Skeletal muscle satellite cell (primary cell): ENCODE measurements around the gene NCAPD2.
"Not testable (repeated sequence)": the region's sequence is repeated elsewhere in the genome, so short reads cannot be mapped to it uniquely, and the experiment has no call there.

Experiments
- H3K27me3 ChIP-seq: 2 replicates; pipeline ENCODE4 v1.7.0; 2013; ENCODE audit warnings: low read length; ENCODE audit not compliant: control insufficient read depth, insufficient read depth
- H3K36me3 ChIP-seq: 2 replicates; pipeline ENCODE4 v1.7.0; 2013; ENCODE audit warnings: mild to moderate bottlenecking, control low read depth, low read length; ENCODE audit not compliant: insufficient read depth
- H3K4me1 ChIP-seq: 2 replicates; pipeline ENCODE4 v1.7.0; 2013; ENCODE audit warnings: low read length; ENCODE audit not compliant: control insufficient read depth, insufficient read depth
- H3K4me2 ChIP-seq: 2 replicates; pipeline ENCODE4 v1.7.0; 2013; ENCODE audit warnings: mild to moderate bottlenecking, low read length
- H3K4me3 ChIP-seq: 2 replicates; pipeline ENCODE4 v1.7.0; 2013; ENCODE audit warnings: low read length
- H3K9ac ChIP-seq: 2 replicates; pipeline ENCODE4 v1.7.0; 2013; ENCODE audit warnings: mild to moderate bottlenecking, low read depth, low read length, moderate library complexity
- H3K9me3 ChIP-seq: replicated peaks from 2 replicates; pipeline ENCODE4 v1.7.0; 2013; ENCODE audit warnings: mild to moderate bottlenecking, control low read depth, low read length

Gene NCAPD2

DNA sequence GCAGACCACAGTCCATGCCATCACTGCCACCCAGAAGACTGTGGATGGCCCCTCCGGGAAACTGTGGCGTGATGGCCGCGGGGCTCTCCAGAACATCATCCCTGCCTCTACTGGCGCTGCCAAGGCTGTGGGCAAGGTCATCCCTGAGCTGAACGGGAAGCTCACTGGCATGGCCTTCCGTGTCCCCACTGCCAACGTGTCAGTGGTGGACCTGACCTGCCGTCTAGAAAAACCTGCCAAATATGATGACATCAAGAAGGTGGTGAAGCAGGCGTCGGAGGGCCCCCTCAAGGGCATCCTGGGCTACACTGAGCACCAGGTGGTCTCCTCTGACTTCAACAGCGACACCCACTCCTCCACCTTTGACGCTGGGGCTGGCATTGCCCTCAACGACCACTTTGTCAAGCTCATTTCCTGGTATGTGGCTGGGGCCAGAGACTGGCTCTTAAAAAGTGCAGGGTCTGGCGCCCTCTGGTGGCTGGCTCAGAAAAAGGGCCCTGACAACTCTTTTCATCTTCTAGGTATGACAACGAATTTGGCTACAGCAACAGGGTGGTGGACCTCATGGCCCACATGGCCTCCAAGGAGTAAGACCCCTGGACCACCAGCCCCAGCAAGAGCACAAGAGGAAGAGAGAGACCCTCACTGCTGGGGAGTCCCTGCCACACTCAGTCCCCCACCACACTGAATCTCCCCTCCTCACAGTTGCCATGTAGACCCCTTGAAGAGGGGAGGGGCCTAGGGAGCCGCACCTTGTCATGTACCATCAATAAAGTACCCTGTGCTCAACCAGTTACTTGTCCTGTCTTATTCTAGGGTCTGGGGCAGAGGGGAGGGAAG is 43.9 kb downstream of the NCAPD2 start:
- peak overlapping the region; percentile 97 for H3K4me2 ChIP-seq
- H3K9ac ChIP-seq = peak overlapping the region; percentile 96
- H3K9me3 ChIP-seq, H3K27me3 ChIP-seq: not testable (repeated sequence)
- peaks cover 64% of the 10 kb centered on the region for H3K36me3 ChIP-seq
- H3K4me3 ChIP-seq = peak overlapping the region; percentile 94
- peaks cover 69% of the 10 kb centered on the region for H3K4me1 ChIP-seq

DNA sequence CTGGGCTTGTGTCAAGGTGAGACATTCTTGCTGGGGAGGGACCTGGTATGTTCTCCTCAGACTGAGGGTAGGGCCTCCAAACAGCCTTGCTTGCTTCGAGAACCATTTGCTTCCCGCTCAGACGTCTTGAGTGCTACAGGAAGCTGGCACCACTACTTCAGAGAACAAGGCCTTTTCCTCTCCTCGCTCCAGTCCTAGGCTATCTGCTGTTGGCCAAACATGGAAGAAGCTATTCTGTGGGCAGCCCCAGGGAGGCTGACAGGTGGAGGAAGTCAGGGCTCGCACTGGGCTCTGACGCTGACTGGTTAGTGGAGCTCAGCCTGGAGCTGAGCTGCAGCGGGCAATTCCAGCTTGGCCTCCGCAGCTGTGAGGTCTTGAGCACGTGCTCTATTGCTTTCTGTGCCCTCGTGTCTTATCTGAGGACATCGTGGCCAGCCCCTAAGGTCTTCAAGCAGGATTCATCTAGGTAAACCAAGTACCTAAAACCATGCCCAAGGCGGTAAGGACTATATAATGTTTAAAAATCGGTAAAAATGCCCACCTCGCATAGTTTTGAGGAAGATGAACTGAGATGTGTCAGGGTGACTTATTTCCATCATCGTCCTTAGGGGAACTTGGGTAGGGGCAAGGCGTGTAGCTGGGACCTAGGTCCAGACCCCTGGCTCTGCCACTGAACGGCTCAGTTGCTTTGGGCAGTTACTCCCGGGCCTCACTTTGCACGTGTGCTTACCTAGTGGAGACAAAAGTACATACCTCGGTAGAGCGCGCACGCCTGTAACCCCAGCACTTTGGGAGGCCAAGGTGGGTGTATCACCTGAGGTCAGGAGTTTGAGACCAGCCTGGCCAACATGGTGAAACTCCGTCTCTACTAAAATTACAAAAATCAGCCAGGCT is 44.8 kb downstream of the NCAPD2 start:
- Histone ChIP-seq H3K9me3 (no peaks in the 10 kb centered on the region), H3K4me3 (no peak overlapping the region), H3K36me3 (peaks cover 70% of the 10 kb centered on the region), H3K4me1 (peaks cover 66% of the 10 kb centered on the region), H3K4me2 (peak overlapping the region; percentile 8), H3K27me3 (no peaks in the 10 kb centered on the region), H3K9ac (peak overlapping the region; percentile 2)

DNA sequence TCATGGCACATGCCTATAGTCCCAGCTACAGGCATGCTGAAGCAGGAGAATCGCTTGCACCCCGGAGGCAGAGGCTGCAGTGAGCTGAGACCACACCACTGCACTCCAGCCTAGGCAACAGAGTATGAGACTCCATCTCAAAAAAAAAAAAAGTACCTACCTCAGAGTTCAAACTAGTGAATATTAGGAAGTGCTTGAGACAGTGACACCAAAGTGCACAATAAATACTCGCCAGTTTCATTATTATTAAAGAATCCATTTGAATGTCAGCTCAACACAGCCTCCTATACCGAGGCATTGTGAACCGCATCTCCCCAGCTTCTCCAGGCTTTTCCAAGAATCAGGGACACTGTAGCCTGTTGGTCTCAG is 45.4 kb downstream of the NCAPD2 start:
- no peak overlapping the region for H3K4me3 ChIP-seq
- H3K27me3 ChIP-seq = no peaks in the 10 kb centered on the region
- H3K9me3 ChIP-seq = no peaks in the 10 kb centered on the region
- H3K4me1 ChIP-seq = peaks cover 62% of the 10 kb centered on the region
- H3K36me3 ChIP-seq = peaks cover 71% of the 10 kb centered on the region
- H3K4me2 ChIP-seq = no peak overlapping the region
- H3K9ac ChIP-seq = no peak overlapping the region

DNA sequence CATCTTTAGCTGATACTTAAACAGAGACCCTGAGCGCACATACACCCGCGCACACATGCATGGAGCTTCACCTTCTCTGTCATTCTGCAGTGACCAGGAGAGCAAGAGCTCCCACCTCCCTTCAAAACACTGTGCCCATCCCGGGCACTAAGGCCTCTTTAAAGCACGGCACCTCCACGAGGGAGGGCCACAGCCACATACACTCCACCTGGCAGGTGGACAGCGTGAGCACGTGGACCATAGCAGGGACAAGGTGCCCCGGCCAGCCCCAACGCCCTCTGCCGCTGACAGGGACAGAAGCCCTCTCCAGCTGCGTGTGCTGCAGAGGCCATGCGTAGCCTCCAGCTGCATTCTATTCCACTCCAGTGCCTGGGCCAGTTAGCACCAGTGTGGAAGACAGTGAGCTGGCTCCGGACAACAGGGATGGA is 45.8 kb downstream of the NCAPD2 start:
- Histone ChIP-seq H3K27me3 (no peaks in the 10 kb centered on the region), H3K4me2 (peak overlapping the region; percentile 74), H3K9me3 (no peaks in the 10 kb centered on the region), H3K4me1 (peaks cover 62% of the 10 kb centered on the region), H3K9ac (peak overlapping the region; percentile 48), H3K36me3 (peaks cover 74% of the 10 kb centered on the region), H3K4me3 (no peak overlapping the region)

DNA sequence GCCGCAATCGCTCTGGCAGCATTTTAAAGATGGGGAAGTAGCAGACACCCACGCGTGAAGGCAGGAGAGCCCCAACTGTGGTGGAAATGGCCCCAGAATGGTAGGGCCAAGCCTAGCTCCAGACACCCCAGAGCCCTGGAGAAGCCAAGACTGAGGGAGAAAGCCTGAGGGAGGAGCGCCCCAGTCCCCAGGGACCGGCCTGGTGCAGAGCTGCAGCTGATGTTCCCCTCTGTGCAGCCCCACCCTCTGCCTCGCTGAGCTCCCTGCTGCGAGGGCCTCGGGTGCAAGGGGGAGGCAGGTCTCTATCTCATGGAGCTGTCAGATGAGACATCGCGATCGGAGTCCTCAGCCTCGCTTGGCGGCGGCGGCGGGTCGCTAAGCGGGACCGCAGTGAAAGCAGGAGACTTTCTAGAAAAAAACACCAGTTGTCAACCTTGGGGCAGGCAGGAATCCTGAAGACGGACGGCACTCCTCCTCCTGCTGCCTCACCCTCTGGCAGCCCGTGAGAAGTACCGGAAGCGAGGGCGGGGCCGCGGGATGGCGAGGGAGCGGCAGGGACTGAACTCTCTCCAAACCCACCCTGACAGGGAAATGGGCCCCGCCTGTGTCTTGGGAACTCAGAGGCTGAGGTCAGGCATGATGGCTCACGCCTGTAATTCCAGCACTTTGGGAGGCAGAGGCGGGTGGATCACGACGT is 46.4 kb downstream of the NCAPD2 start:
- peak overlapping the region; percentile 27 for H3K4me3 ChIP-seq
- peak overlapping the region; percentile 48 for H3K9ac ChIP-seq
- peaks cover 62% of the 10 kb centered on the region for H3K4me1 ChIP-seq
- no peaks in the 10 kb centered on the region for H3K9me3 ChIP-seq
- H3K36me3 ChIP-seq = peaks cover 69% of the 10 kb centered on the region
- no peaks in the 10 kb centered on the region for H3K27me3 ChIP-seq
- peak overlapping the region; percentile 74 for H3K4me2 ChIP-seq

DNA sequence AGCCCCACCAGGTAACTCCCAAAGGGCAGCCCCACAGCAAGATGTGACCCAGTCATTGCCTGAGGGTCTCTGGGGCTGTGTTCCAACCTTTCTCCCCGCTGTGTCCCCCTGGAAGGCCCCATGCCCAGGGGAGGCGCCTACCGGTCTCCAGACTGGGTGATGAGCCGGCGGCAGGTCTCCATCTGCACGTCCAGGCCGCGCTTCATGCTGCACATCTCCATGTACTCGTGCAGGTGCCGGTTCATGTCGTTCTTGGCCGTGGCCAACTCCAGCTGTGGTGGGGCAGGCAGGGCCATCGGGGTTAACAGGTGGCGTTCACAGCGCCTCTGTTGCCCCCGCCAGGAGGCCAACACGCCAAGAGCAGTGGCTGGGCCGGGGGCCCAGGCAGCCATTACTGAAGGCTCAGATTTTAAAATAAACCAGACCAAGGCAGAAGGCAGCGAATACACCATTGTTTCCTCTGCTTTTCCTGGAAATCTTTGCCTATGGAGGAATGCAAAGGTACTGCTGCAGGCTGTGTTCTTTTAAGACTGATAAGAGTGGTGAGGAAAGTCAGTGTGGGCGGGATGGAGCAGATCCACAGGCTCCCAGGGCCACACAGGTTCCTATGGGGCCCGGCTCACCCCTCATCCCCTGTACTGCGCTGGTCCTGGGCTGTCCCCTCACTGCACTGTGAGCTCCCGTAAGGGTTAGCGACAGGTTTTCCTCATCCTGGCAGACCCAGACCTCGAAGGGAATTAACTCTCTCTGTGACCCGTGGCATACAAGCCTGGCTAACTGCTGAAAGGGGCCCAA is 47.7 kb downstream of the NCAPD2 start:
- Histone ChIP-seq H3K4me2 (peak overlapping the region; percentile 74), H3K36me3 (peaks cover 65% of the 10 kb centered on the region), H3K4me1 (peaks cover 56% of the 10 kb centered on the region), H3K4me3 (no peak overlapping the region), H3K9me3 (no peaks in the 10 kb centered on the region), H3K9ac (peak overlapping the region; percentile 62), H3K27me3 (no peaks in the 10 kb centered on the region)

DNA sequence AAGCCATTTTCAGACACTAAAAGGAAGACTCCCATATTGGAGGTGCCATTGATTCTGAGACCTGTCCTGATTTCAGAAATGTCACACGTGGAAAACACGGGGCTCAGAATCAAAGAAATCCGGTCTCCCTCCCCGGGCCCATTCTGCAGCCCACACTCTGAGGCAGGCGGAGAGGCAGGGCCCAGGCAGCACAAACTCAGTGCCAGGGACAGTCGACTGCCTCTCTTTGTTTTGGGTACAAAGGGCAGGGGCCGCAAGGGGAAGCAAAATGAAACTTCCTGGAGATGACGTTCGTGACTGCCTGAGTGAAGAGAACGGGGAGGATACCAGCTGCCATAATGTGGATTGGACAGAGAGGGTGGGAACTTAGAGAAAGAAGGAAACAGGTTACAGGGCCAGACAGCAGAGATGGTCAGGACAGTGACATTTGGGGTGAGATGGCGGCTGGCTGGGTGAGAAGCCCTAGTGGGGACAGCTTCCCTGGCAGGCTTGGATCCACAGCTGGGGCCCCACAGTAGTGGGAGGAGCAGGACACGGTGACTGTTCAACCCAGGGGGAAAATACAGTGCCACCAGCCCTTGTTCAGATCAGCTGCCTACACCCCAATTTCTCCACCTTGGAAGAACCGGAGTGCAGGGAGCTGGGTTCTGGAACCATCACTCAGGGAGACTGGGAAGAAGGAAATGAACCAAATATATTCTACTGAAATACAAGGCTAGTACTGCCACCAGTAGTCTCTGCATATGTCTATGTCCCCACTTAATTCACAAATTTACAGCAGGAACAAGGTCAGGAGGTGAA is 48.5 kb downstream of the NCAPD2 start:
- H3K4me1 ChIP-seq = peaks cover 53% of the 10 kb centered on the region
- peak overlapping the region; percentile 74 for H3K4me2 ChIP-seq
- H3K9me3 ChIP-seq = no peaks in the 10 kb centered on the region
- peak overlapping the region; percentile 26 for H3K4me3 ChIP-seq
- peaks cover 65% of the 10 kb centered on the region for H3K36me3 ChIP-seq
- no peaks in the 10 kb centered on the region for H3K27me3 ChIP-seq
- H3K9ac ChIP-seq = peak overlapping the region; percentile 62

DNA sequence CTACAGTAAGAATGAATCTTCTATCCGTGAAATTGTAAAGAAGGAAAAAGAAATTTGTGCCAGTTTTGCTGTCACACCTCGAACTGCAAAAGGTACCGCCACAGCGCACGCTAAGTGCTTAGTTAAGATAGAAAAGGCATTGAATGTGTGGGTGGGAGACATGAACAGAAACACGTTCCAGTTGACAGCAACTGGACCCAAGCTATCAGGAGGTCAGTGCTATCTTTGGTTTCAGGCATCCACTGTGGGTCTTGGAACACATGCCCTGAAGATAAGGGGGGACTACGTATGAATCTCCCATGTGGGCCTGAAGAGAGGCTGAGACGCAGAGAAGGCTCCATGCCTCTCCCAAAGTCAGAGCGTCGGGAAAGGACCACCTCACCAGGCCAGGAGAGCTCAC is 52.1 kb downstream of the NCAPD2 start:
- H3K9ac ChIP-seq = no peak overlapping the region
- H3K4me1 ChIP-seq = peaks cover 63% of the 10 kb centered on the region
- H3K4me3 ChIP-seq = no peak overlapping the region
- H3K4me2 ChIP-seq = no peak overlapping the region
- no peaks in the 10 kb centered on the region for H3K27me3 ChIP-seq
- peaks cover 62% of the 10 kb centered on the region for H3K36me3 ChIP-seq
- no peaks in the 10 kb centered on the region for H3K9me3 ChIP-seq

DNA sequence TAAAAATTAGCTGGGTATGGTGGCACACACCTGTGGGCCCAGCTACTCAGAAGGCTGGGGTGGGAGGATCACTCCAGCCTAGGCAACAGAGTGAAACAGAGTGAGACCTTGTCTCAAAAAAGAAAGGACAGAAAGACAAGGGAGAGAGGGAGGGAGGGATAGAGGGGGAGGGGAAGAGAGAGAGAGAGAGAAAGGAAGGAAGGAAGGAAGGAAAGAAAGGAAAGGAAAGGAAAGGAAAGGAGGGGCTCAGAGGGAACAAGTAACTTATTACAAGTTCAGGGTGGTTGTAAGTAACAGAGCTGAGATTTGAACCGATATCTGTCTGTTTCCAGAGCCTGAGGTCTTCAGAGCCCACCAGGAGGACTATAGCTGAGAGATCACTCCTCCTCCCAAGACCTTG is 53.7 kb downstream of the NCAPD2 start:
- Histone ChIP-seq H3K4me1 (peaks cover 63% of the 10 kb centered on the region), H3K4me2 (peak overlapping the region; percentile 84), H3K9ac (peak overlapping the region; percentile 66), H3K36me3 (peaks cover 50% of the 10 kb centered on the region), H3K4me3 (peak overlapping the region; percentile 60), H3K27me3 (no peaks in the 10 kb centered on the region), H3K9me3 (no peaks in the 10 kb centered on the region)

DNA sequence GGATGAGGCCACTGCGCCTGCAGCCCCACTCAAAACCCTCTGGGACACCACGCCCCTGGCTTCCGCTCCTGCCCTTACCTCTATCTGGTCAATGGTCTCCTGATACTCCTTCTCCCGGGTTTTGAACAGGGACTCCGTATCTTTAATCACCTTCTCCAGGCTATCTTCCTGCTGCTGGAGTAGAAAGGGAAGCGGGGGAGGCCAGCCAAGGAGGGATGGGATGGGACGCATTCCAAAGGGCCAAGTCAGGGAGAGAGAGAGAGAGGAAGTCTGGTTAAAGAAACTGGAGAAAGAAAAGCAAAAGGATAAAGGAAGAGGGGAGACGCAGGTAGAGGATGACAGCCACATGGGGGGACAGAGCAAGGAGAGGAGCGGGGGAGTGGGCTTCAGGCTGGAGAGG is 54.1 kb downstream of the NCAPD2 start:
- Histone ChIP-seq H3K4me1 (peaks cover 63% of the 10 kb centered on the region), H3K36me3 (peaks cover 46% of the 10 kb centered on the region), H3K4me2 (peak overlapping the region; percentile 84), H3K27me3 (no peaks in the 10 kb centered on the region), H3K9ac (peak overlapping the region; percentile 66), H3K9me3 (no peaks in the 10 kb centered on the region), H3K4me3 (peak overlapping the region; percentile 60)
